Mucosa of descending colon (tissue), 3 donors: ENCODE results near the gene CCDC12. TPM values are rescaled to one million over a fixed set of nuclear protein-coding genes. Genes with fewer than 3 reads are reported as not detected.

Source experiments
- ATAC-seq: fragments of 200-7000 bp; cut with Tn5 transposase; one replicate; pipeline ENCODE4 v1.9.1; 2020; ENCODE audit warnings: mild to moderate bottlenecking, moderate library complexity
- DNase-seq, 3 donors: peaks; one replicate each; pipeline ENCODE4 v3.0.0-alpha.2; 2020
- H3K36me3 ChIP-seq: fragments of 200-600 bp; one replicate; pipeline ENCODE4 v1.8.0; 2021; ENCODE audit warnings: low read depth, mild to moderate bottlenecking
- H3K4me1 ChIP-seq: fragments of 200-600 bp; one replicate; pipeline ENCODE4 v1.8.0; 2021; ENCODE audit warnings: low read depth, mild to moderate bottlenecking
- H3K4me3 ChIP-seq: fragments of 200-600 bp; one replicate; pipeline ENCODE4 v1.8.0; 2021; ENCODE audit warnings: mild to moderate bottlenecking
- H3K9me3 ChIP-seq: fragments of 200-600 bp; one replicate; pipeline ENCODE4 v1.8.0; 2021; ENCODE audit warnings: mild to moderate bottlenecking
- CTCF ChIP-seq: fragments of 200-600 bp; IDR thresholded peaks from one replicate; pipeline ENCODE4 v1.8.0; 2022; ENCODE audit warnings: antibody characterized with exemption, mild to moderate bottlenecking
- intact Hi-C, 2 donors: fragments of 100-400 bp; cut with DNase I in 1 of 2; cut with micrococcal nuclease in 1 of 2; formaldehyde crosslinking; loops; one replicate each; pipeline versions ENCODE4 v1.11.0 to v1.11.1; 2022; cut with DNase I, micrococcal nuclease
- total RNA-seq, 3 donors: library from RNA; stranded (reverse); fragmentation: NEBNext Ultra II Directional in 2 of 3; extraction: Animal tissue kit (Norgen Biotek cat#: 25700) in 2 of 3; gene quantifications; one replicate each; pipeline versions ENCODE4 v1.2.1 to v1.2.4, GENCODE V29; 2021 to 2023
- donor health status: DM: no; HTN: no; CAD: no; lungs with moderate emphysema.
- donor health status: DM: no; HTN: no; CAD: no.
- donor health status: DM: no; HTN: yes; CAD: no.

The CCDC12 gene
- total RNA-seq, 3 donors from 2014 or later, result 40.7 to 59.2 (median 45.0) TPM

- Histone ChIP-seq H3K4me1 (peaks cover 54% of the 10 kb centered on the region), H3K36me3 (no peaks in the 10 kb centered on the region), H3K4me3 (no peak overlapping the region), H3K9me3 (no peaks in the 10 kb centered on the region)
- DNase-seq (no peak), ATAC-seq (peak; percentile 46)
- intact Hi-C loops, result no loop called here
- no peak for TF ChIP-seq CTCF
Measured at GRCh38 chr3:46958467-46959160, 17.9 kb downstream of the CCDC12 start.

GRCh38 chr3:46957092-46957820, 19.3 kb downstream of the CCDC12 start:
- no peaks in the 10 kb centered on the region for H3K36me3 ChIP-seq
- ATAC-seq, result peak; percentile 50
- H3K4me1 ChIP-seq, result peaks cover 58% of the 10 kb centered on the region
- no peak for DNase-seq
- no peaks in the 10 kb centered on the region for H3K9me3 ChIP-seq
- no peak overlapping the region for H3K4me3 ChIP-seq
- TF ChIP-seq CTCF, result no peak
- intact Hi-C loops, result no loop called here

GRCh38 chr3:46955801-46956259, 20.7 kb downstream of the CCDC12 start:
- intact Hi-C loops, result no loop called here
- no peaks in the 10 kb centered on the region for H3K9me3 ChIP-seq
- H3K36me3 ChIP-seq, result no peaks in the 10 kb centered on the region
- H3K4me3 ChIP-seq, result no peak overlapping the region
- H3K4me1 ChIP-seq, result peaks cover 54% of the 10 kb centered on the region
- no peak for TF ChIP-seq CTCF
- no peak for DNase-seq
- ATAC-seq, result no peak

- ATAC-seq, result no peak
- intact Hi-C loops, result no loop called here
- DNase-seq, result no peak
- Histone ChIP-seq H3K4me3 (no peak overlapping the region), H3K36me3 (no peaks in the 10 kb centered on the region), H3K9me3 (no peaks in the 10 kb centered on the region), H3K4me1 (peaks cover 55% of the 10 kb centered on the region)
- TF ChIP-seq CTCF, result no peak
Measured at GRCh38 chr3:46955157-46955556, 21.4 kb downstream of the CCDC12 start.

GRCh38 chr3:46954178-46954577, 22.4 kb downstream of the CCDC12 start:
- ATAC-seq (no peak), DNase-seq (no peak)
- no peak for TF ChIP-seq CTCF
- no peak overlapping the region for H3K4me3 ChIP-seq
- H3K9me3 ChIP-seq, result no peaks in the 10 kb centered on the region
- intact Hi-C loops, result no loop called here
- no peaks in the 10 kb centered on the region for H3K36me3 ChIP-seq
- peaks cover 55% of the 10 kb centered on the region for H3K4me1 ChIP-seq
